NK-92 treated with Interleukin-12 subunit alpha and Interleukin-12 subunit beta, amount 100 ng/mL, for 24 hours (cell line): Measurements from ENCODE around the gene ACSM2B.
"Not testable (repeated sequence)": the region's sequence is repeated elsewhere in the genome, so short reads cannot be mapped to it uniquely, and the experiment has no call there.

Experiments used
- DNase-seq: peaks from one replicate; lab custom pipeline; 2025; lab: John Stamatoyannopoulos, UW

ACSM2B gene

GRCh38 chr16:20536669-20537068 is 39.5 kb downstream of the ACSM2B start:
- not testable (repeated sequence) for DNase-seq

DNA sequence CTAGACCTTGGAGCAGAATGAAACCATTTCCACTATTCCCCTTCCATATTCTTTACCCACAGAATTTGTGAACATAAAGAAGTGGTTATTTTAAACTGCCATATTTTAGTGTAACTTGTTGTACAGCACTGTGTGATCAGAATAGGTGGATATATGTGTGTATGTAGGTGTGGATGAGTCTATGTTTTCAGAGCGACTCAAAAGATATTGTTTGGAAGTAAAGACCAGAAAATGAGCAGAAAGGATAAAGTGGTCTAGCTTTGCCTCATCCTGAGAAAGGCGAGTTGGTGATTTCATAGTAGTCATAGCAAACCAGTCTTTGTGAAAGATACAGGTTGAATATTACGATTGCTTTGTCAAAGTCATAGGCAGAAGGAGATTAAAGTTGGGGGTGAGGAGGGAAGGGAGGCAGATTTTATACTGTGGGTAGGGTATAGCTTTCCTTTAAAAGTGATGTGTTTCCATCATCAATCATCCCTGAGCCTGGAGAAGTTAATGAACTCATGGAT is 43.8 kb downstream of the ACSM2B start:
- DNase-seq: not testable (repeated sequence)

DNA sequence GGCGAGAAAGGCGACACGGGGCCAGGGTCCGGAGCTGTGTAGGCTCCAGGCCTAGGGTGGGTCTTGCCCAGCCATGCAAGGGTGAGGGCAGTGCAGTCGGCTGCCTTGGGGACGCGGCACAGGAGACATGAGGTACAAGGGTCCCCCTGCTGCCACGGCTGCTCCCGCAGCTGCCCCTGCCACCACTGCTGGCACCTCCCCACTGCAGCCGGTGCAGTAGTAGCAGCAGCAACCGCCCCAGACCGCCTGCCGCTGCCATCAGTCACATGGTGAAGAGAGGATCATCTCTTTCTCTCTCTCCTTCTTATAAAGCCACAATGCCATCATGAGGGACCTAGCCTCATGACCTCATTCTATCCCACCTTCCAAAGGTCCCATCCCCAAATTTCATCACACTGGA is 44.4 kb downstream of the ACSM2B start:
- DNase-seq: not testable (repeated sequence)

- DNase-seq: no peak
These were observed 56.1 kb downstream of the ACSM2B start for GRCh38 chr16:20520103-20520502.

GRCh38 chr16:20519231-20519630 is 56.9 kb downstream of the ACSM2B start:
- DNase-seq: no peak

DNA sequence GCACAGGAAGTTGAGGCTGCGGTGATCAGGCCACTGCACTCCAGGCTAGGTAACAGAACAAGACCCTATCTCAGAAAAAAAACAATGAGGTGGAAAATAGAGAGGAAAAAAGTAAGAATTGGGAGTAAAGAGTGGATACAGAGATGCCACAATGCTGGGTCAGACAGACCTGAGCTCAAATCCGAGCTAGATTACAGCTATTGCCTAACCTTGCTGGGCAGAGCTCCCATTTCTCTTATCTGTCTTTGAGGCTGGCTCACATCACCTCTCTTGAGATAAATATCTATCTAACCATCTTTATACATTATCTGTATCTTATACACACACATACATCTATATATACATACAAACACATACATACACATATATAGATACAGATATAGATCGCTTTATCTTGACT is 59.0 kb downstream of the ACSM2B start:
- DNase-seq: no peak

- no peak for DNase-seq
These were observed 60.5 kb downstream of the ACSM2B start for GRCh38 chr16:20515688-20516090.

- no peak for DNase-seq
These were observed 65.8 kb downstream of the ACSM2B start for GRCh38 chr16:20510323-20510722.

GRCh38 chr16:20507280-20507679 is 68.9 kb downstream of the ACSM2B start:
- DNase-seq: no peak

GRCh38 chr16:20504418-20504817 is 71.7 kb downstream of the ACSM2B start:
- no peak for DNase-seq

DNA sequence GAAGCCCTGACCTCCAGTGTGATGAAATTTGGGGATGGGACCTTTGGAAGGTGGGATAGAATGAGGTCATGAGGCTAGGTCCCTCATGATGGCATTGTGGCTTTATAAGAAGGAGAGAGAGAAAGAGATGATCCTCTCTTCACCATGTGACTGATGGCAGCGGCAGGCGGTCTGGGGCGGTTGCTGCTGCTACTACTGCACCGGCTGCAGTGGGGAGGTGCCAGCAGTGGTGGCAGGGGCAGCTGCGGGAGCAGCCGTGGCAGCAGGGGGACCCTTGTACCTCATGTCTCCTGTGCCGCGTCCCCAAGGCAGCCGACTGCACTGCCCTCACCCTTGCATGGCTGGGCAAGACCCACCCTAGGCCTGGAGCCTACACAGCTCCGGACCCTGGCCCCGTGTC is 84.7 kb downstream of the ACSM2B start:
- DNase-seq: not testable (repeated sequence)

DNA sequence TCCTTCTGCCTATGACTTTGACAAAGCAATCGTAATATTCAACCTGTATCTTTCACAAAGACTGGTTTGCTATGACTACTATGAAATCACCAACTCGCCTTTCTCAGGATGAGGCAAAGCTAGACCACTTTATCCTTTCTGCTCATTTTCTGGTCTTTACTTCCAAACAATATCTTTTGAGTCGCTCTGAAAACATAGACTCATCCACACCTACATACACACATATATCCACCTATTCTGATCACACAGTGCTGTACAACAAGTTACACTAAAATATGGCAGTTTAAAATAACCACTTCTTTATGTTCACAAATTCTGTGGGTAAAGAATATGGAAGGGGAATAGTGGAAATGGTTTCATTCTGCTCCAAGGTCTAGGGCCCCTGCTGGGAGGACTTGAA is 85.2 kb downstream of the ACSM2B start:
- DNase-seq: not testable (repeated sequence)
